A549 (cell line): ENCODE measurements around the gene ABHD17A.

Source experiments
- CEBPB ChIP-seq, 2 experiments: fragments of >200 bp in 1 of 2; sonication (Bioruptor Twin) in 1 of 2; formaldehyde crosslinking in 1 of 2; IDR thresholded peaks; 2 replicates each; pipeline ENCODE4 v1.6.1; 2012 to 2016
- NR3C1 ChIP-seq: fragments of >200 bp; sonication (Bioruptor Twin); formaldehyde crosslinking; IDR thresholded peaks from 3 replicates; pipeline ENCODE4 v1.6.1; 2017
- POLR2A ChIP-seq: IDR thresholded peaks from 2 replicates; pipeline ENCODE4 v1.6.1; 2012; ENCODE audit warnings: mild to moderate bottlenecking, low read length
- RAD21 ChIP-seq, 2 experiments: fragments of >200 bp in 1 of 2; sonication (Bioruptor Twin) in 1 of 2; formaldehyde crosslinking in 1 of 2; IDR thresholded peaks in 1 of 2; conservative IDR thresholded peaks in 1 of 2; 2 replicates in 1 of 2; 3 replicates in 1 of 2; pipeline ENCODE4 v1.6.1; 2012 to 2018; ENCODE audit warnings: inconsistent platforms in 1 of 2
- TF ChIP-seq, protein P1 (sequence below): fragments of >200 bp; sonication (Bioruptor Twin); formaldehyde crosslinking; IDR thresholded peaks from 3 replicates; pipeline ENCODE4 v1.5.1; 2016
- TF ChIP-seq, protein P2 (sequence below): IDR thresholded peaks from 2 replicates; pipeline ENCODE4 v1.6.1; 2012
- TF ChIP-seq, protein P3 (sequence below): fragments of 200-600 bp; sonication (generic); IDR thresholded peaks from 2 replicates; pipeline ENCODE4 v1.6.1; 2016; ENCODE audit warnings: antibody characterized with exemption, mild to moderate bottlenecking, moderate library complexity
- TF ChIP-seq, protein P4 (sequence below): fragments of 150-350 bp; IDR thresholded peaks from 2 replicates; pipeline ENCODE4 v1.6.1; 2014; ENCODE audit warnings: low read depth, mild to moderate bottlenecking, low read length

DNA sequence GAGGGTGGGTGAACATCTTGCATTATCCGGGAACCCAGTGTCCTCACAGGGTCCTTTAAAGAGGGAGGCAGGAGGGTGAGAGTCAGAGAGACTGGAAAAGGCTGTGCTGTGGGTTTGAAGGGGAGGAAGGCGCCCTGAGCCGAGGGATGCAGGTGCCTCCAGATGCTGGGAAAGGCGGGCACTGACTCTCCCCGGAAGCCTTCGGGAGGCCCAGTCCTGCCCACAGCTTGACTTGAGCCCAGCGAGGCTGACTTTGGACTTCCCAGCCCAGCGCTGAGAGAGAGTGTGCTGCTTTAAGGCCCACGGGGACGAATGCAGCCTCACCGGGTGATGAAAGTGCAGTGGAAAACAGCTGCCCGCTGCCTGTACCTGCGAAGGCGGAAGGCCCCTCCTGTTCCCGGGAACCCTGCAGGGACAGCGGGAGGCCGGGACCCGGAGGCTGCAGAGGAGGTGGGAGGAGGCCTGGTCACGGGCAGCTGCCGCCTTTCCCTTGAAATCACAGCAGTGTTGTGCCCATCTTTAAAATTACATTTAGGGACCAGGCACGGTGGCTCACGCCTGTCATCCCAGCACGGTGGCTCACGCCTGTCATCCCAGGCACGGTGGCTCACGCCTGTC is 53.1 kb downstream of the ABHD17A start:
- TF ChIP-seq POLR2A (no peak), RAD21 (conservative IDR thresholded peaks at IDR 0.05 in 1 of 2, IDR thresholded peaks at IDR 0.05 in 1 of 2) (no peak), NR3C1 (no peak), CEBPB (IDR thresholded peaks at IDR 0.05) (no peak)
- TF ChIP-seq, protein P1, sequence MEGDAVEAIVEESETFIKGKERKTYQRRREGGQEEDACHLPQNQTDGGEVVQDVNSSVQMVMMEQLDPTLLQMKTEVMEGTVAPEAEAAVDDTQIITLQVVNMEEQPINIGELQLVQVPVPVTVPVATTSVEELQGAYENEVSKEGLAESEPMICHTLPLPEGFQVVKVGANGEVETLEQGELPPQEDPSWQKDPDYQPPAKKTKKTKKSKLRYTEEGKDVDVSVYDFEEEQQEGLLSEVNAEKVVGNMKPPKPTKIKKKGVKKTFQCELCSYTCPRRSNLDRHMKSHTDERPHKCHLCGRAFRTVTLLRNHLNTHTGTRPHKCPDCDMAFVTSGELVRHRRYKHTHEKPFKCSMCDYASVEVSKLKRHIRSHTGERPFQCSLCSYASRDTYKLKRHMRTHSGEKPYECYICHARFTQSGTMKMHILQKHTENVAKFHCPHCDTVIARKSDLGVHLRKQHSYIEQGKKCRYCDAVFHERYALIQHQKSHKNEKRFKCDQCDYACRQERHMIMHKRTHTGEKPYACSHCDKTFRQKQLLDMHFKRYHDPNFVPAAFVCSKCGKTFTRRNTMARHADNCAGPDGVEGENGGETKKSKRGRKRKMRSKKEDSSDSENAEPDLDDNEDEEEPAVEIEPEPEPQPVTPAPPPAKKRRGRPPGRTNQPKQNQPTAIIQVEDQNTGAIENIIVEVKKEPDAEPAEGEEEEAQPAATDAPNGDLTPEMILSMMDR, result no peak
- TF ChIP-seq, protein P2, sequence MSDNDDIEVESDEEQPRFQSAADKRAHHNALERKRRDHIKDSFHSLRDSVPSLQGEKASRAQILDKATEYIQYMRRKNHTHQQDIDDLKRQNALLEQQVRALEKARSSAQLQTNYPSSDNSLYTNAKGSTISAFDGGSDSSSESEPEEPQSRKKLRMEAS, result no peak
- TF ChIP-seq, protein P3, sequence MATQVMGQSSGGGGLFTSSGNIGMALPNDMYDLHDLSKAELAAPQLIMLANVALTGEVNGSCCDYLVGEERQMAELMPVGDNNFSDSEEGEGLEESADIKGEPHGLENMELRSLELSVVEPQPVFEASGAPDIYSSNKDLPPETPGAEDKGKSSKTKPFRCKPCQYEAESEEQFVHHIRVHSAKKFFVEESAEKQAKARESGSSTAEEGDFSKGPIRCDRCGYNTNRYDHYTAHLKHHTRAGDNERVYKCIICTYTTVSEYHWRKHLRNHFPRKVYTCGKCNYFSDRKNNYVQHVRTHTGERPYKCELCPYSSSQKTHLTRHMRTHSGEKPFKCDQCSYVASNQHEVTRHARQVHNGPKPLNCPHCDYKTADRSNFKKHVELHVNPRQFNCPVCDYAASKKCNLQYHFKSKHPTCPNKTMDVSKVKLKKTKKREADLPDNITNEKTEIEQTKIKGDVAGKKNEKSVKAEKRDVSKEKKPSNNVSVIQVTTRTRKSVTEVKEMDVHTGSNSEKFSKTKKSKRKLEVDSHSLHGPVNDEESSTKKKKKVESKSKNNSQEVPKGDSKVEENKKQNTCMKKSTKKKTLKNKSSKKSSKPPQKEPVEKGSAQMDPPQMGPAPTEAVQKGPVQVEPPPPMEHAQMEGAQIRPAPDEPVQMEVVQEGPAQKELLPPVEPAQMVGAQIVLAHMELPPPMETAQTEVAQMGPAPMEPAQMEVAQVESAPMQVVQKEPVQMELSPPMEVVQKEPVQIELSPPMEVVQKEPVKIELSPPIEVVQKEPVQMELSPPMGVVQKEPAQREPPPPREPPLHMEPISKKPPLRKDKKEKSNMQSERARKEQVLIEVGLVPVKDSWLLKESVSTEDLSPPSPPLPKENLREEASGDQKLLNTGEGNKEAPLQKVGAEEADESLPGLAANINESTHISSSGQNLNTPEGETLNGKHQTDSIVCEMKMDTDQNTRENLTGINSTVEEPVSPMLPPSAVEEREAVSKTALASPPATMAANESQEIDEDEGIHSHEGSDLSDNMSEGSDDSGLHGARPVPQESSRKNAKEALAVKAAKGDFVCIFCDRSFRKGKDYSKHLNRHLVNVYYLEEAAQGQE, result no peak
- TF ChIP-seq, protein P4, sequence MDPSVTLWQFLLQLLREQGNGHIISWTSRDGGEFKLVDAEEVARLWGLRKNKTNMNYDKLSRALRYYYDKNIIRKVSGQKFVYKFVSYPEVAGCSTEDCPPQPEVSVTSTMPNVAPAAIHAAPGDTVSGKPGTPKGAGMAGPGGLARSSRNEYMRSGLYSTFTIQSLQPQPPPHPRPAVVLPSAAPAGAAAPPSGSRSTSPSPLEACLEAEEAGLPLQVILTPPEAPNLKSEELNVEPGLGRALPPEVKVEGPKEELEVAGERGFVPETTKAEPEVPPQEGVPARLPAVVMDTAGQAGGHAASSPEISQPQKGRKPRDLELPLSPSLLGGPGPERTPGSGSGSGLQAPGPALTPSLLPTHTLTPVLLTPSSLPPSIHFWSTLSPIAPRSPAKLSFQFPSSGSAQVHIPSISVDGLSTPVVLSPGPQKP, result no peak
